Kidney tubule cell (primary cell): ENCODE data around the gene CYP3A4.
"Not testable (repeated sequence)": the region's sequence is repeated elsewhere in the genome, so short reads cannot be mapped to it uniquely, and the experiment has no call there.

Experiments used
- DNase-seq: peaks from one replicate; pipeline ENCODE4 v3.0.0-alpha.2; 2018; ENCODE audit warnings: low spot score

CYP3A4 gene

GRCh38 chr7:99784007-99784406, at the start of gene CYP3A4:
TSS of gene CYP3A4 (minus strand) at chr7:99784184. CDS start at chr7:99784081, 103 bp downstream.
- no peak for DNase-seq

- no peak for DNase-seq
These were observed 49.4 kb upstream of the CYP3A4 start for GRCh38 chr7:99833289-99833877.

- DNase-seq, result no peak
These were observed 47.6 kb upstream of the CYP3A4 start for GRCh38 chr7:99831595-99831994.

- DNase-seq, result peak; percentile 83
These were observed 45.7 kb upstream of the CYP3A4 start for GRCh38 chr7:99829524-99830160.

GRCh38 chr7:99828811-99829210, 44.8 kb upstream of the CYP3A4 start:
- no peak for DNase-seq

- DNase-seq, result no peak
These were observed 43.2 kb upstream of the CYP3A4 start for GRCh38 chr7:99827040-99827778.

GRCh38 chr7:99825873-99826272, 41.9 kb upstream of the CYP3A4 start:
- no peak for DNase-seq

GRCh38 chr7:99825452-99825851, 41.5 kb upstream of the CYP3A4 start:
- DNase-seq, result no peak

GRCh38 chr7:99824091-99824490, 40.1 kb upstream of the CYP3A4 start:
- DNase-seq, result no peak

- no peak for DNase-seq
These were observed 39.0 kb upstream of the CYP3A4 start for GRCh38 chr7:99822731-99823718.

GRCh38 chr7:99820408-99821027, 36.5 kb upstream of the CYP3A4 start:
- no peak for DNase-seq

GRCh38 chr7:99808766-99809165, 24.8 kb upstream of the CYP3A4 start:
- no peak for DNase-seq

- DNase-seq, result no peak
These were observed 23.0 kb upstream of the CYP3A4 start for GRCh38 chr7:99806839-99807478.

- DNase-seq, result no peak
These were observed 21.7 kb upstream of the CYP3A4 start for GRCh38 chr7:99805641-99806040.

GRCh38 chr7:99803118-99803517, 19.1 kb upstream of the CYP3A4 start:
- not testable (repeated sequence) for DNase-seq

GRCh38 chr7:99801407-99801806, 17.4 kb upstream of the CYP3A4 start:
- DNase-seq, result not testable (repeated sequence)

- DNase-seq, result no peak
These were observed 15.0 kb upstream of the CYP3A4 start for GRCh38 chr7:99798972-99799371.

- DNase-seq, result not testable (repeated sequence)
These were observed 11.9 kb upstream of the CYP3A4 start for GRCh38 chr7:99795864-99796263.

- DNase-seq, result peak; percentile 92
These were observed 10.9 kb upstream of the CYP3A4 start for GRCh38 chr7:99794585-99795502.

- no peak for DNase-seq
These were observed 9.5 kb upstream of the CYP3A4 start for GRCh38 chr7:99793443-99793842.
